Measurements from ENCODE around the gene SAMM50.

- TF ChIP-seq POLR2AphosphoS5 (IDR thresholded peaks at IDR 0.05; ENCODE audit: low read depth, low read length) (0 out of 2 replicates have a peak, but pooled peaks have one; percentile 22), POLR2A (IDR thresholded peaks at IDR 0.05; ENCODE audit: low read depth, low read length) (peak; percentile 61), TAF1 (IDR thresholded peaks at IDR 0.05; ENCODE audit: borderline replicate concordance, low read depth, low read length) (0 out of 2 replicates have a peak, but pooled peaks have one; percentile 49)
Observed at GRCh38 chr22:43996170-43996980, 41.1 kb downstream of the SAMM50 start.
